Activated T-cell treated with anti-CD3 and anti-CD28 coated beads, Interleukin-2, amount 50 U/mL, for 4 hours (primary cell): ENCODE results near the gene RTN4R. TPM values are rescaled to one million over a fixed set of nuclear protein-coding genes. Genes with fewer than 3 reads are reported as not detected.
"Not testable (repeated sequence)": the region's sequence is repeated elsewhere in the genome, so short reads cannot be mapped to it uniquely, and the experiment has no call there.

Experiments used
- ATAC-seq, 2 donors: fragments of 200-7000 bp; cut with Tn5 transposase; one replicate each; pipeline ENCODE4 v1.10.0; 2021
- DNase-seq: peaks from one replicate; pipeline ENCODE4 v3.0.0-alpha.2; 2020
- H3K27me3 Mint-ChIP-seq: one replicate; pipeline ENCODE4 v1.8.0; 2021; ENCODE audit warnings: low read depth, mixed read lengths
- H3K36me3 Mint-ChIP-seq: one replicate; pipeline ENCODE4 v1.8.0; 2022; ENCODE audit warnings: mixed read lengths; ENCODE audit not compliant: insufficient read depth
- H3K4me1 Mint-ChIP-seq: one replicate; pipeline ENCODE4 v1.8.0; 2021; ENCODE audit warnings: low read depth, mixed read lengths
- H3K4me3 Mint-ChIP-seq: one replicate; pipeline ENCODE4 v1.8.0; 2021; ENCODE audit warnings: mild to moderate bottlenecking, moderate library complexity, mixed read lengths
- H3K9me3 Mint-ChIP-seq: one replicate; pipeline ENCODE4 v1.8.0; 2021; ENCODE audit warnings: mixed read lengths
- total RNA-seq, 3 donors: library from RNA; stranded (reverse); gene quantifications; one replicate each; pipeline ENCODE4 v1.2.1, GENCODE V29; 2021

RTN4R gene
- total RNA-seq, 3 donors from 2014 or later, result 0.89 to 1.4 (median 1.0) TPM

- H3K4me1 Mint-ChIP-seq, result no peaks in the 10 kb centered on the region
- no peak for ATAC-seq
- H3K9me3 Mint-ChIP-seq, result no peaks in the 10 kb centered on the region
- H3K4me3 Mint-ChIP-seq, result no peak overlapping the region
- no peaks in the 10 kb centered on the region for H3K36me3 Mint-ChIP-seq
- H3K27me3 Mint-ChIP-seq, result no peaks in the 10 kb centered on the region
- DNase-seq, result no peak
Measured at GRCh38 chr22:20284471-20285086, 16.5 kb upstream of the RTN4R start.

DNA sequence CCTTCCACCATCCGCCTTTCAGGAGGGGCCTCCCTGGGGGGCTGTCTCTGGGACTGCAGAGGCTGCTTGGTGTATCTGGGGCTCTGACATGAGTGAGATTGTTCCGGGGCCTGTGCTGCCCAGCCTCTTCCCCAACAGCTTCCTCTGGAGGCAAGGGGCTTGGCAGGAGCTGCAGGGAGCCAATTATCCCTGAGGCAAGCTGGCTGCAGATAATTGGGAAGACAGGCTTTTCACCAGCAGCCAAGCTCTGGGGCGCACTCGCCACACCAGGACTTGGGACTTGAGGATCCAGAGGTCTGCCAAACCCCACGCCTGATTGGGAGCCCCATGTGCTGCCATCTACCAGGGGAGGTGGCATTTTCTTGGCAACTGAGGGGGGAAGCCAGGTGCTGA, 15.6 kb upstream of the RTN4R start:
- Mint-ChIP-seq H3K36me3 (no peaks in the 10 kb centered on the region), H3K4me3 (no peak overlapping the region), H3K4me1 (no peaks in the 10 kb centered on the region), H3K27me3 (no peaks in the 10 kb centered on the region), H3K9me3 (no peaks in the 10 kb centered on the region)
- ATAC-seq (no peak), DNase-seq (no peak)

- Mint-ChIP-seq H3K4me1 (no peaks in the 10 kb centered on the region), H3K36me3 (no peaks in the 10 kb centered on the region), H3K4me3 (no peak overlapping the region), H3K9me3 (no peaks in the 10 kb centered on the region), H3K27me3 (no peaks in the 10 kb centered on the region)
- DNase-seq (no peak), ATAC-seq (no peak)
Measured at GRCh38 chr22:20282901-20283673, 15.0 kb upstream of the RTN4R start.

DNA sequence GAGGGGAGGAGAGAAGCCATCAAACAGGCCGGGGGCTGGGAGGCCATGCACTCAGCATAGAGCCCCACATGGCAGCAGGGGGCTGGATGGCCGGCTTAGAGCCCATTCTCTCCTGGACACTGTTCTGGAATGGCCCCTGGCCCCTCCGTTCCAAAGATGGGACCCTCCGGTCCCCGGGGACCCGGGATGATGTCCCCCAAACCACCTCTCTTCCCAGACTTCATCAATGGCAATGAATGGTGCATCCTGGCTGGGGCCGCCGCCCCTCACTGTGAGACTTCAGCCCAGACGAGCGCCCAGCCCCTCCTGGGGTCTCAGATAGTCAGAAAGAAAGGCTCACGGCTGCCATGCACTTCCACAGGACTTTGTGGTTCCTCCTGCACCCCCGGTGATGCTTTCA, 13.8 kb upstream of the RTN4R start:
- no peak overlapping the region for H3K4me3 Mint-ChIP-seq

DNA sequence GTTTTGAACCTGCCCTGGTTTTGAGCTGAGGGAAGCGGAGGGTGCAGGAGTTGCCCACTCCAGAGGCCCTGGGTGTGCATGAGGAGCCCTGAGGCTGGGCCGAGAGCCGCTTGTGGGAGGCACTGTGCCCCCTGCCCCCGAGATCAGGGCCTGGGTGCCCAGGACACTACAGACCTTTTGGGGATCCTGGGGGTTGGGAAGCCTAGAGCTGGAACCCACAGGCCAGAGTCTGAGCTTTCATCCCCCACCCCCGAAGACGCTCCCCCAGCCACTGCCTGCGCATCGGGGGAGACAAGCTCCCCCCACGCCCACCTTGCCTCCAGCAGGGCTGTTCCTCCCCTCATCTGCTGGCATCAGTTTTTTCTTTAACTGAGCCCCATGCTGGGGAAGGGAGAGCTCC, 13.4 kb upstream of the RTN4R start:
- not testable (repeated sequence) for DNase-seq, H3K36me3 Mint-ChIP-seq, H3K27me3 Mint-ChIP-seq, H3K4me1 Mint-ChIP-seq, H3K9me3 Mint-ChIP-seq, H3K4me3 Mint-ChIP-seq, ATAC-seq

More for the DNA sequence above, 13.8 kb upstream of the RTN4R start:
- H3K4me1 Mint-ChIP-seq, result no peaks in the 10 kb centered on the region
- DNase-seq (no peak), ATAC-seq (no peak)
- no peaks in the 10 kb centered on the region for H3K9me3 Mint-ChIP-seq
- H3K36me3 Mint-ChIP-seq, result no peaks in the 10 kb centered on the region
- H3K27me3 Mint-ChIP-seq, result no peaks in the 10 kb centered on the region

GRCh38 chr22:20280866-20281265, 12.7 kb upstream of the RTN4R start:
- H3K9me3 Mint-ChIP-seq, result no peaks in the 10 kb centered on the region
- ATAC-seq (no peak), DNase-seq (no peak)
- H3K4me3 Mint-ChIP-seq, result no peak overlapping the region
- H3K36me3 Mint-ChIP-seq, result no peaks in the 10 kb centered on the region
- no peaks in the 10 kb centered on the region for H3K4me1 Mint-ChIP-seq
- no peaks in the 10 kb centered on the region for H3K27me3 Mint-ChIP-seq

DNA sequence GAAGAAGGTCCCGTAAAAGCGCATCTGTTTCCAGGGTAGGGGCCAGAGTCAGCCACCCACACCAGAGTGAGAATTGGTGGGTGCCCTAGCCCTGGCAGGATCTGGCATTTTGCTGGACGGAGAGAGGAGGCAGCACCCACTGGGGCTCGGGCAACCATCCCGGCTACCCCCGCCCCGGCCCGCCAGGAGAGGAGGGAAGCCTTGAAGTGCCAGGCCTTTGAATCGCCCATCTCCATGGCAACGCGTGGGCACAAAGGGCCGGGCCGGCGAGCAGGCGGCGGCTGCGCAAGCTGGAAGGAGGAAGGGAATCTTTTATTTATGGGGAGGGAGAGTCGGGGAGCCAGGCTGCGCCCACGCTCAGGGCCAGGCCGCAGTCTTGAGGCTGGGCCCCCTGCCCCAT, 12.0 kb upstream of the RTN4R start:
- H3K9me3 Mint-ChIP-seq, H3K36me3 Mint-ChIP-seq, H3K27me3 Mint-ChIP-seq: not testable (repeated sequence)

GRCh38 chr22:20279662-20280134, 11.6 kb upstream of the RTN4R start:
- Mint-ChIP-seq H3K9me3 (no peaks in the 10 kb centered on the region), H3K4me1 (no peaks in the 10 kb centered on the region), H3K27me3 (no peaks in the 10 kb centered on the region), H3K4me3 (no peak overlapping the region), H3K36me3 (no peaks in the 10 kb centered on the region)
- ATAC-seq (peak; percentile 48 to 51), DNase-seq (no peak)

More for the DNA sequence above, 12.0 kb upstream of the RTN4R start:
- DNase-seq, H3K4me3 Mint-ChIP-seq, H3K4me1 Mint-ChIP-seq, ATAC-seq: not testable (repeated sequence)

DNA sequence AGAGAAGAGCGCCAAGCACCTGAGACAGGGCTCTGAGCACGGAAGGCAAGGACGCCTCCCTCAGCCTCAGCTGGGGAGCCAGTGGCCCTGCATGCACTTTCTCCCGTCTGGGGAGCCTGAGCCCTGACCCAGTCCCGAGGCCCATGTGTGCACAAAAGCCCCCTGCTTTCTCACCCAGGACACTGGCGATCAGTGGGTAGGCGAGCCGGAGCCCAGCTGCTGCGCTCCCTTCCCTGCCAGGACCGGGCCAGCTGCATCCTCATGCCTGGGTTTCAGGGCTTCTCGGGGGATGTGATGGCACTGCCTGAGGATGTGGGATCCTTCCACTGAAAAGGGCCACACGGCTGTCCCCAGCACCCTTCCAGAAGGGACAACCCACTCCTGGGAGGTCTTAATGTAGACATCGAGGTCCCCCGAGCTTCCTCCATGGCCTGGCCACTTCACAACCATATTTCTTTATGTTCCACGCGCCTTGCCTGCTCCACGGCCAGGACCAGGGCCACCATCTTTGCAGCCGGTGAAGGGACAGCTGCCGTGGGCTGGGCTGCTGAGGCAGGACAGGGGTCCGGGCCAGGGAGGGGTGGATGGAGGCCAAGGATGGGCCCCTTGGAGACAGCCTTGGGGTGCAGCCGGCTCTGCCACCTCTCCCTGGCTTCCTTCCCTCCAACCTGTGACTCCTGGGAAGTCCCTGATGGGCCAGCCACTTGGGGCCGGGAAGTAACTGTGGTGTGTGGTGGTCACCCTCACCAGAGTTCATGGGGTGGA, 10.8 kb upstream of the RTN4R start:
- not testable (repeated sequence) for H3K4me1 Mint-ChIP-seq, ATAC-seq, DNase-seq, H3K27me3 Mint-ChIP-seq, H3K9me3 Mint-ChIP-seq, H3K36me3 Mint-ChIP-seq, H3K4me3 Mint-ChIP-seq

GRCh38 chr22:20277936-20278635, 10.0 kb upstream of the RTN4R start:
- H3K36me3 Mint-ChIP-seq, ATAC-seq, H3K4me1 Mint-ChIP-seq, H3K4me3 Mint-ChIP-seq, H3K9me3 Mint-ChIP-seq, H3K27me3 Mint-ChIP-seq, DNase-seq: not testable (repeated sequence)

GRCh38 chr22:20276468-20276867, 8.3 kb upstream of the RTN4R start:
- DNase-seq (no peak), ATAC-seq (no peak)
- Mint-ChIP-seq H3K9me3 (no peaks in the 10 kb centered on the region), H3K4me3 (no peak overlapping the region), H3K36me3 (no peaks in the 10 kb centered on the region), H3K4me1 (no peaks in the 10 kb centered on the region), H3K27me3 (no peaks in the 10 kb centered on the region)

DNA sequence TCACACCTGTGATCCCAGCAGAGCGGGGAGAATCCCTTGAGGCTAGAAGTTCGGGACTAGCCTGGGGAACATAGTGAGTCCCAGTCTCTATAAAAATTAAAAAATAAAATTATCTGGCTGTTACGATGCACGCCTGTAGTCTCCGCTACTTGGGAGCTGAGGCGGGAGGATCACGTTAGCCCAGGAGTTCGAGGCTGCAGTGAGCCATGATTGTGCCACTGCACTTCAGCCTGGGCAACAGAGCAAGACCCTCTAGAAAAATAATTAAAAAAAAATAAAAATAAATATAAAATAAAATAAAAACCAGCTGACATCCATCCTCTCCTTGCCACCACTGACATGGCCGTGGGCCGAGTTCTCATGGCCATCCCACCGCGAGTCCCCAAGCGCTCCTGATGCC, 7.7 kb upstream of the RTN4R start:
- H3K9me3 Mint-ChIP-seq, result no peaks in the 10 kb centered on the region
- H3K4me3 Mint-ChIP-seq, result no peak overlapping the region
- no peaks in the 10 kb centered on the region for H3K4me1 Mint-ChIP-seq
- no peaks in the 10 kb centered on the region for H3K27me3 Mint-ChIP-seq
- no peaks in the 10 kb centered on the region for H3K36me3 Mint-ChIP-seq
- ATAC-seq (no peak), DNase-seq (no peak)

- not testable (repeated sequence) for H3K9me3 Mint-ChIP-seq, ATAC-seq, H3K4me3 Mint-ChIP-seq, H3K36me3 Mint-ChIP-seq, DNase-seq, H3K4me1 Mint-ChIP-seq, H3K27me3 Mint-ChIP-seq
Measured at GRCh38 chr22:20275325-20275724, 7.2 kb upstream of the RTN4R start.

- not testable (repeated sequence) for H3K4me3 Mint-ChIP-seq, H3K36me3 Mint-ChIP-seq, ATAC-seq, H3K9me3 Mint-ChIP-seq, DNase-seq, H3K4me1 Mint-ChIP-seq, H3K27me3 Mint-ChIP-seq
Measured at GRCh38 chr22:20274374-20274773, 6.3 kb upstream of the RTN4R start.
